GM21423 (cell line): ENCODE results near the gene PHKA2.

ENCODE experiments used
- ATAC-seq: cut with Tn5 transposase; IDR thresholded peaks from one replicate; pipeline ENCODE4 v1.9.1; 2021; ENCODE audit warnings: mild to moderate bottlenecking, moderate library complexity; ENCODE audit not compliant: unreplicated experiment

PHKA2 gene

GRCh38 chrX:18973527-18974192 is 10.3 kb downstream of the PHKA2 start:
- ATAC-seq, result no peak

GRCh38 chrX:18971506-18971905 is 12.4 kb downstream of the PHKA2 start:
- no peak for ATAC-seq

DNA sequence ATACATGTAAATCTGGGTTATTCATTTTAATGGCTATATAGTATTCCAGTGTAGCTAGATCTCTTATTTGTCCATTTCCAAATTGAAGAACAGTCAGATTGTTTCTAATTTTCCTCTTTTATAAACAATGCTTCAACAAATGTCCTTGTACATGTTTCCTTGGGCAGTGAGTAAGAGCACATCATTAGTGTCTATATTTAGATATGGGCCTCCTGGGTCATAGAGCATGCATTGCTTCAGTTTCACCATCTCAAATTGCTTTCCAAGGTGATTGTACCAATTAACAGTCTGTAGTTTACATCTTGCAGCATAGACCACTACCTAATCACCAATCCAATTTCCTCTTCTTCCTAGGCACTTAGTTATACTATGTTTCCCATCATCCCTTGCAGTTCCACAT is 13.4 kb downstream of the PHKA2 start:
- no peak for ATAC-seq

DNA sequence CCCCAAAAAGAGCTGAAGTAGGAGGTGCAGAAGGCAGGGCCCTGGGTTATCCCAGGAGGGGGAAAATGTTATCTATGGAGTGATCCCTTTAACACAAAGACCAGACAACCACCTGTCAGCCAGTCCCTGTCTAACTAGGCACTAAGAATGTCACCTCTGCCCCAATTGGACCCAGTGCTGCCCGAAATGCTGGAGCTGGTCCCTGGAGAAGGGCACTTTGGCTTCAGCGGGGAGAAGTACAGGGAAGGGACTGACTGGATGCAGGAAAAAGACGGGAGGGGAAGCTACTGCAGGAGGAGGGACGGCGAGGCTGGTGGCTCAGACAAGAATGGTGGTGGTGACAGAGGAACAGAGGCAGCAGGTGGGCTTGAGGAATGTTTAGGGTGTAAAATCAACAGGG is 17.3 kb downstream of the PHKA2 start:
- no peak for ATAC-seq

DNA sequence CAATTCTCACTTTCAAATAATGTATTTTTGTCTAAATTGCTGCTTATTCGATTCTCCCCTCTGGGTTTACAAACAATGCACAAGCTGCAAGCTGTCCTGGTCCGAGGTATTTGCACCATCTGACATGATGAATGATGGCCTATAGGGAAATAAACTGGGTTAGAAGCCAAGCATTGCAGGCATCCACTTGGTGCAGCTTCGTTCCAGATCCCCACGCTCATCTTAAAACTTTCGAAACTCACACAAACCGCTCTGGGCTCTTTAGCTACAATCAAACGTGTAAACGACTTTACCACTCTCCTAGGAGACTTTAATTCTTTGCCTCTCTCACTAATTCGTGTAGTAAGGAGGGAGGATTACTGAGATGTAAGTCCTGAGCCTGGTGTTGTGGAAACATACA is 19.0 kb downstream of the PHKA2 start:
- ATAC-seq, result no peak

- no peak for ATAC-seq
Observed at GRCh38 chrX:18964026-18964425, 19.9 kb downstream of the PHKA2 start.

GRCh38 chrX:18962329-18962728 is 21.6 kb downstream of the PHKA2 start:
- ATAC-seq, result no peak

GRCh38 chrX:18961686-18962085 is 22.2 kb downstream of the PHKA2 start:
- no peak for ATAC-seq

DNA sequence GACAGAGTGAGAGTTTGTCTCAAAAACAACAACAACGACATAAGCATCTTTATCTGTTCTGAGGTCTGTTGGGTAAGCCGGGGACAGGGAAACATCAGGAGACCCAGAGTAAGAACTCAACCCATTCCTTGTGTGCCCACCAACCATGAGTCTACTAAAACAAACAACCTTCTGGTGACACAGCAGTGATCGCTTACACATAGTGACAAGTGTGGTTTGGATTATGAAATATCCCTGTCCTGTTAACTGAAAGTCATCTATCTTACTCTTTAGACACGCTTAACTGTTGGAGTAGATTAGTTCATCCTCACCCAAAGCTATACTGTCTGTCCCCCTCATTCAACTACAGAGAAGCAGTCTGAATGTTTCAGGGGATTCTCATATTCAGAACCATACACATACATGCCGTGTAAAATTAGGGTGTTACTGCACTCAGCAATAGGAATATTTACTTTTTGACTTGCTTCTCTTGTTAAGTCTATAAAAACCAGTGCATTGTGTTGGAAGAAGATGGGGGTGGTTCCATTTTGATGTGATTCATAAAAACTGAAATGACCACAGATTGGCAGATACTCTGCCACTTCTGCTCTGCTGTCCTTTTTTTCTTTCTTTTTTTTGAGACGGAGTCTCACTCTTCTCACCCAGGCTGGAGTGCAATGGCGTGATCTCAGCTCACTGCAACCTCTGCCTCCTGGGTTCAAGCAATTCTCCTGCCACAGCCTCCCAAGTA is 27.4 kb downstream of the PHKA2 start:
- no peak for ATAC-seq

GRCh38 chrX:18955676-18956075 is 28.2 kb downstream of the PHKA2 start:
- ATAC-seq, result no peak

DNA sequence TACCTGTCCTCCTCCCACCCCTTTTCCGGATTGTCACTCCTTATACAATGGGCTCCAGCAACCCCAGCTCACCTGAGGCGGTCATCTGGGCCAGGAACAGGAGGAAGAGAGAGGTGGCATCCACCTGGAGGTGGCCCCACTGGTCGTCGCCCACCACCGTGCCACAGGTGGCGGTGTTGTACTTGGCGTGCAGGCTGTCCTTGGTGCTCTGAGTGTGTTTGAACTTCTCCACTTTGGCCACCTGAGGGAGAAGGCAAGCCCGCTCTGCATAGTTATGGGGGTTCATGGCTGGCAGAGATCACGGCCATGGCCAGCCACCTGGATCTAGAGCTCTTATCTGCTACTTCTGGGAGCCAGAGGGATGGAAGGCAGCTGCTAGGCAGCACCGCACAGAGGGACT is 32.9 kb downstream of the PHKA2 start:
- no peak for ATAC-seq

DNA sequence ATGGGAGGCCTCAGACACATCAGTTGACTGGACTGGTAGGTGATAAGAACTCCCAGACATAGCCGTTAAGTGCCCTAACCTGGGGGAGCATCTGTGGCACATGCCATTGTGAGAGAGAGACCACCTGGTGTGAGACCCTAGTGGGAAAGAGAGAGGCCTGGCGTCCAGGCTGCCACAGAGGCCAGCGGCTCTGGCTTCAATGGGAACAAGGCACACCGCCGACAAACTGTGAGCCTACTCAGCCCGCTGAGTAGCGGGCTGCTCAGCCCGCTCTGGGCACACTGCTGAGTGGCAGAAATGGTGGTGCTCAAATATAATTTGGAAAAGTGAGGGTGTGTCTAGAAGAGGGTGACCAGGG is 34.0 kb downstream of the PHKA2 start:
- ATAC-seq, result no peak

- ATAC-seq, result no peak
Observed at GRCh38 chrX:18949291-18949943, 34.5 kb downstream of the PHKA2 start.

DNA sequence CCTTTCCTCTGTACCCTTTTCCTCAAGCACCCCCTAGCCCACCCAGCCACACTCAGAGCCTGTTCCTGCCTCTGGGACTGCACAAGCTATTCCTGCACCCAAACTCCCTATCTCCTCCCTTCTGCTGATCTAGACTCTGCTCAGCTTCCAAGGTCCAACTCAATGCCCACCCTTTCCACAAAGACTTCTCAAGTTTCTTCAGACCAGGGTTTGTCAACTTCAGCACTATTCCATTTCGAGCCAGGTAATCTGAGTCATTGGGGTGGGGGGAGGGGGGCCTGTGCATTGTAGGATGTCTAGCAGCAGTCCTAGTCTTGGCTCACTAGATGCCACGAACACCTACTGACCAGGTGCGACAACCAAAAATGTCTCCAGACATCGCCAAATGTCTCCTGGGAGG is 37.3 kb downstream of the PHKA2 start:
- ATAC-seq, result no peak

GRCh38 chrX:18946157-18946556 is 37.8 kb downstream of the PHKA2 start:
- no peak for ATAC-seq

- ATAC-seq, result no peak
Observed at GRCh38 chrX:18945483-18945882, 38.4 kb downstream of the PHKA2 start.

DNA sequence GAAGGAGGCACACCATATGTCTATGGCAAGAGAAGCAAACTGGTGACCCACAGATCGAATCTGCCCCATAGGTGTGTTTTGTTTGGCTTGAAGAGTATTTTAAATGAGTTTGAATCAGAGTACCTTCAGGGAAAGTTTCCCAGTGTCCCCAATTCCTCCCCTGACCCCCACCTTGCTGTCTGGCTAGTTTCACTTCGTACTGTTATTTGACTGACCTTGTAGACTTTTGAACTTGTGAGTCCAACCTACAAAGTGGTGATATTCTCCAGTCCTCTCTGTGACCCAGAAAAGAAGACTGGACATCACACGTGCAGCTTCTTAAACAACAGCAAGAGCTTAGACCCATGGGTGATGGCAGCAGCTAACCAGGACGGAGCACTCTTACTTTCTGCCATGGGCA is 39.4 kb downstream of the PHKA2 start:
- no peak for ATAC-seq

GRCh38 chrX:18941896-18942295 is 42.0 kb downstream of the PHKA2 start:
- ATAC-seq, result no peak

GRCh38 chrX:18938710-18939109 is 45.2 kb downstream of the PHKA2 start:
- ATAC-seq, result no peak

DNA sequence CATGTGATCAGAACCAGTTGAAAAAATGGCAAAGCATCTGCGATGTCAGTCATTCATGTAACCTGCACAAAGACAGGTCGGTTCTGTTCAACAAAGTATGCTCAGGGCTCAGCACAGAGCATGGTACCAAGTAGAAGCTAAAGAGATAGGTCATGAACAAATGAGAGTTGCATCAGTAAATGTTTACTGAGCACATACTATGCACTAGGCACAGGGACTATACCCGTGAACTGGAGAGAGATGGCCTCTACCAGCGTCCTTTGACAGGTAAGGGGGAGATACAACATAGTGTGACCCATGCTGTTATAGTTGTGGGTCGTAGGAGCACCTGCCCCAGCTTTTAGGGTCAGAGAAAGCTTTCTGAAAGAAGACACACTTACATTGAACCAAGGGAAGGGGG is 46.7 kb downstream of the PHKA2 start:
- ATAC-seq, result no peak

GRCh38 chrX:18935893-18936292 is 48.0 kb downstream of the PHKA2 start:
- ATAC-seq, result no peak

DNA sequence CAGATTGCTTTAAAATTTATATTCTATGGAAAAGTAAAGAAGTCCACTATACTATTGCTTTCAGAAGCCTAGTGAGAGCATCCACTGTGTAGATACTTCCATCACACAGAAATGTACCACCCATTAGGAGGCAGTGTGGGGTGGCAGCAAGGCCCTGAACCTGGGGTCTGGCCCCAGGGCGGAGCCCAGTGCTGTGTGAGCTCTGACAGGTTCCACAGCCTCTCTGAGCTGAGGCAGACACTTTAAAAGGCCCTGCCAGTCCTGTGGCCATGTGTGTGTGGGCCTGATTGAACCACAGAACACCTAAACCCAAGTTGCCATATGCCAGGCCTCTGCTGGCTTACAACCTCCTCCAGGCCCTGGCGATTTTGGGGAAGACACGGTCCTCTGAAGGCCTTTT is 49.2 kb downstream of the PHKA2 start:
- ATAC-seq, result no peak
